Naive thymus-derived CD8-positive, alpha-beta T cell (primary cell): Measurements from ENCODE around the gene SEC22C. TPM values are rescaled to one million over a fixed set of nuclear protein-coding genes. Genes with fewer than 3 reads are reported as not detected.
A peak's percentile ranks its signal among the peaks of the same experiment; 100 is the strongest.
"Not testable (repeated sequence)": the region's sequence is repeated elsewhere in the genome, so short reads cannot be mapped to it uniquely, and the experiment has no call there.

Source experiments
- ATAC-seq, 2 donors: fragments of 150-1000 bp; cut with Tn5 transposase in 1 of 2; sonication (Bioruptor Pico), chemical (Tn5 transposase) in 1 of 2; 1 replicate in 1 of 2; 2 replicates in 1 of 2; pipeline ENCODE4 v1.10.0; 2021; ENCODE audit warnings: mild to moderate bottlenecking in 2 of 2, moderate library complexity in 2 of 2
- POLR2A ChIA-PET: fragments of 350-600 bp; sonication (Branson Sonifier 250); formaldehyde crosslinking; loops from one replicate; lab custom pipeline; 2021; ENCODE audit warnings: antibody characterized with exemption; lab: Charles Lee
- DNase-seq, 10 donors: peaks; one replicate each; pipeline versions ENCODE4 v3.0.0 to v3.0.0-alpha.2; 2020 to 2022
- H3K27ac Mint-ChIP-seq, 10 donors: one replicate each; pipeline ENCODE4 v1.8.0; 2020 to 2022; ENCODE audit warnings: mild to moderate bottlenecking in 10 of 10, mixed read lengths in 10 of 10, moderate library complexity in 4 of 10, inconsistent platforms in 1 of 10
- H3K27me3 Mint-ChIP-seq, 5 donors: one replicate each; pipeline ENCODE4 v1.8.0; 2021 to 2022; ENCODE audit warnings: mixed read lengths in 5 of 5
- H3K36me3 Mint-ChIP-seq, 3 donors: one replicate each; pipeline ENCODE4 v1.8.0; 2020 to 2022; ENCODE audit warnings: mixed read lengths in 3 of 3, mild to moderate bottlenecking in 2 of 3, inconsistent platforms in 1 of 3
- H3K4me1 Mint-ChIP-seq, 4 donors: one replicate each; pipeline ENCODE4 v1.8.0; 2021 to 2022; ENCODE audit warnings: mixed read lengths in 4 of 4
- H3K4me3 Mint-ChIP-seq, 10 donors: one replicate each; pipeline ENCODE4 v1.8.0; 2020 to 2022; ENCODE audit warnings: mild to moderate bottlenecking in 10 of 10, mixed read lengths in 10 of 10, moderate library complexity in 6 of 10, inconsistent platforms in 1 of 10
- H3K9me3 Mint-ChIP-seq, 9 donors: one replicate each; pipeline ENCODE4 v1.8.0; 2020 to 2022; ENCODE audit warnings: mixed read lengths in 9 of 9, mild to moderate bottlenecking in 3 of 9, inconsistent platforms in 1 of 9, moderate library complexity in 1 of 9
- polyA plus RNA-seq, 3 donors: library from polyadenylated mRNA; unstranded; fragments of 300-500 nt; fragmentation: Illumina TruSeq; gene quantifications; one replicate each; pipeline ENCODE4 v1.2.3, GENCODE V29; 2021
- total RNA-seq, 8 experiments: library from RNA in 2 of 8; stranded (reverse) in 2 of 8; gene quantifications; one replicate each; pipeline ENCODE4 v1.2.3 and lab custom pipeline; 2021 to 2026

SEC22C gene
- total and polyA plus RNA-seq, 5 experiments from 2014 or later, result 33.9 to 47.6 (median 39.3) TPM

- DNase-seq (peak; percentile 97 to 100 (median 100)), ATAC-seq (peak; percentile 86 to 93)
- POLR2A ChIA-PET, result interaction anchor here (0.6 to 3.8 kb wide), 12 partner anchors 10 to 210 kb away, joined by 3 to 71 read pairs (median 6); partner anchors contain the start of genes SEC22C, SS18L2 and VIPR1
- Mint-ChIP-seq H3K9me3 (peaks cover 0 to 7% (median 0%) of the 10 kb centered on the region in 9 donors), H3K4me3 (peak within 1 kb of the TSS; percentile 86 to 96 (median 93)), H3K4me1 (peaks cover 6 to 45% (median 34%) of the 10 kb centered on the region in 4 donors), H3K27ac (peak within 1 kb of the TSS; percentile 92 to 99 (median 98)), H3K36me3 (peaks cover 6 to 29% (median 10%) of the 10 kb centered on the region in 3 donors), H3K27me3 (no peaks in the 10 kb centered on the region)
These were observed 18.6 kb upstream of the SEC22C start, which contains the start of gene NKTR for GRCh38 chr3:42600111-42600957. NKTR (plus strand) TSS chr3:42600686; CDS start chr3:42601007, 321 bp downstream.

GRCh38 chr3:42597098-42597497 is 15.3 kb upstream of the SEC22C start:
- POLR2A ChIA-PET, result interaction anchor here (0.7 to 1.5 kb wide), 2 partner anchors 15 to 39 kb away, joined by 4 to 7 read pairs; partner anchors contain the start of gene SEC22C
- not testable (repeated sequence) for ATAC-seq, H3K9me3 Mint-ChIP-seq, DNase-seq, H3K4me3 Mint-ChIP-seq, H3K27me3 Mint-ChIP-seq
- Mint-ChIP-seq H3K36me3 (peaks cover 0 to 38% (median 2%) of the 10 kb centered on the region in 3 donors), H3K4me1 (peaks cover 11 to 39% (median 33%) of the 10 kb centered on the region in 4 donors), H3K27ac (peak overlapping the region in 2 of 10 donors; percentile 31 to 48)

GRCh38 chr3:42595682-42596081 is 13.9 kb upstream of the SEC22C start:
- H3K36me3 Mint-ChIP-seq, result peaks cover 0 to 37% (median 2%) of the 10 kb centered on the region in 3 donors
- POLR2A ChIA-PET, result no interaction called here
- H3K4me1 Mint-ChIP-seq, result peaks cover 8 to 38% (median 35%) of the 10 kb centered on the region in 4 donors
- H3K9me3 Mint-ChIP-seq, result no peaks in the 10 kb centered on the region
- peak overlapping the region in 2 of 10 donors; percentile 11 to 37 for H3K27ac Mint-ChIP-seq
- ATAC-seq (no peak), DNase-seq (no peak)
- H3K4me3 Mint-ChIP-seq, result no peak overlapping the region
- no peaks in the 10 kb centered on the region for H3K27me3 Mint-ChIP-seq

GRCh38 chr3:42593635-42594034 is 11.9 kb upstream of the SEC22C start:
- H3K4me1 Mint-ChIP-seq, result peaks cover 12 to 42% (median 32%) of the 10 kb centered on the region in 4 donors
- no peak overlapping the region for H3K4me3 Mint-ChIP-seq

GRCh38 chr3:42591811-42592210 is 10.0 kb upstream of the SEC22C start:
- Mint-ChIP-seq H3K4me1 (peaks cover 12 to 37% (median 28%) of the 10 kb centered on the region in 4 donors), H3K4me3 (peak overlapping the region; percentile 59 to 100 (median 99)), H3K27me3 (no peaks in the 10 kb centered on the region), H3K27ac (peak overlapping the region; percentile 6 to 100 (median 90)), H3K36me3 (peaks cover 0 to 39% (median 2%) of the 10 kb centered on the region in 3 donors), H3K9me3 (no peaks in the 10 kb centered on the region)
- POLR2A ChIA-PET, result interaction anchor here (1.1 to 5.0 kb wide), 3 partner anchors 10 to 26 kb away, joined by 3 to 71 read pairs (median 37); partner anchors contain the start of genes NKTR and SEC22C
- DNase-seq (no peak), ATAC-seq (no peak)

More at GRCh38 chr3:42593635-42594034, 11.9 kb upstream of the SEC22C start:
- peaks cover 0 to 39% (median 2%) of the 10 kb centered on the region in 3 donors for H3K36me3 Mint-ChIP-seq
- POLR2A ChIA-PET, result interaction anchor here (1.1 kb wide), 2 partner anchors 17 to 37 kb away, joined by 3 read pairs; no protein-coding TSS in a partner anchor
- H3K27ac Mint-ChIP-seq, result peak overlapping the region in 5 of 10 donors; percentile 2 to 70 (median 28)
- no peaks in the 10 kb centered on the region for H3K9me3 Mint-ChIP-seq
- ATAC-seq, result no peak
- no peak for DNase-seq
- H3K27me3 Mint-ChIP-seq, result no peaks in the 10 kb centered on the region

- DNase-seq (peak in 2 of 10 donors; percentile 9), ATAC-seq (peak in 1 of 2 donors; percentile 49)
- POLR2A ChIA-PET, result interaction anchor here (0.7 to 5.0 kb wide), 8 partner anchors 9 to 345 kb away, joined by 3 to 71 read pairs (median 6); partner anchors contain the start of genes NKTR, SEC22C and VIPR1
- Mint-ChIP-seq H3K9me3 (no peaks in the 10 kb centered on the region), H3K4me1 (peaks cover 12 to 37% (median 28%) of the 10 kb centered on the region in 4 donors), H3K27me3 (no peaks in the 10 kb centered on the region), H3K4me3 (peak overlapping the region; percentile 85 to 100 (median 99)), H3K27ac (peak overlapping the region; percentile 75 to 100 (median 97)), H3K36me3 (peaks cover 0 to 34% (median 2%) of the 10 kb centered on the region in 3 donors)
These were observed 9.4 kb upstream of the SEC22C start for GRCh38 chr3:42590989-42591756.

GRCh38 chr3:42589382-42590109 is 7.8 kb upstream of the SEC22C start:
- Mint-ChIP-seq H3K4me3 (peak overlapping the region; percentile 85 to 100 (median 99)), H3K36me3 (peaks cover 0 to 20% (median 2%) of the 10 kb centered on the region in 3 donors), H3K4me1 (peaks cover 14 to 34% (median 28%) of the 10 kb centered on the region in 4 donors), H3K27me3 (no peaks in the 10 kb centered on the region), H3K9me3 (no peaks in the 10 kb centered on the region), H3K27ac (peak overlapping the region; percentile 70 to 100 (median 97))
- POLR2A ChIA-PET, result interaction anchor here (0.7 to 5.0 kb wide), 4 partner anchors 8 to 88 kb away, joined by 3 to 71 read pairs (median 23); partner anchors contain the start of genes NKTR, SEC22C and VIPR1
- no peak for ATAC-seq
- DNase-seq, result no peak

- Mint-ChIP-seq H3K9me3 (no peaks in the 10 kb centered on the region), H3K4me3 (no peak overlapping the region), H3K27ac (peak overlapping the region in 1 of 10 donors; percentile 69), H3K4me1 (peaks cover 10 to 28% (median 22%) of the 10 kb centered on the region in 4 donors), H3K36me3 (peaks cover 0 to 11% (median 0%) of the 10 kb centered on the region in 3 donors), H3K27me3 (no peaks in the 10 kb centered on the region)
- no peak for ATAC-seq
- DNase-seq, result no peak
- POLR2A ChIA-PET, result interaction anchor here (5.0 kb wide), 1 partner anchor 13 kb away, joined by 71 read pairs; the partner anchor contains the start of gene NKTR
These were observed 6.9 kb upstream of the SEC22C start for GRCh38 chr3:42588625-42589024.

GRCh38 chr3:42582474-42583070 is 805 bp upstream of the SEC22C start:
- POLR2A ChIA-PET, result interaction anchor here (0.6 to 3.8 kb wide), 9 partner anchors 8 to 80 kb away, joined by 3 to 37 read pairs (median 5); partner anchors contain the start of genes NKTR, SS18L2 and VIPR1
- Mint-ChIP-seq H3K4me3 (peak overlapping the region; percentile 88 to 96 (median 94)), H3K9me3 (no peaks in the 10 kb centered on the region), H3K27me3 (no peaks in the 10 kb centered on the region), H3K36me3 (peaks cover 4 to 10% (median 5%) of the 10 kb centered on the region in 3 donors), H3K4me1 (peaks cover 32 to 43% (median 41%) of the 10 kb centered on the region in 4 donors), H3K27ac (peak overlapping the region; percentile 94 to 100 (median 99))
- ATAC-seq (no peak), DNase-seq (no peak)

GRCh38 chr3:42581400-42581708 is 413 bp downstream of the SEC22C start:
- H3K4me1 Mint-ChIP-seq, result peaks cover 36 to 50% (median 48%) of the 10 kb centered on the region in 4 donors

More at GRCh38 chr3:42581400-42581708, 413 bp downstream of the SEC22C start:
- Mint-ChIP-seq H3K27ac (peak overlapping the region; percentile 47 to 100 (median 86)), H3K36me3 (peaks cover 4 to 17% (median 7%) of the 10 kb centered on the region in 3 donors), H3K4me3 (peak overlapping the region; percentile 67 to 96 (median 91)), H3K27me3 (no peaks in the 10 kb centered on the region), H3K9me3 (no peaks in the 10 kb centered on the region)
- POLR2A ChIA-PET, result interaction anchor here (1.5 to 3.8 kb wide), 6 partner anchors 10 to 25 kb away, joined by 4 to 37 read pairs (median 6); partner anchors contain the start of genes NKTR and SS18L2
- DNase-seq (no peak), ATAC-seq (no peak)
